ENCODE measurements around the gene MOV10L1. TPM values are rescaled to one million over a fixed set of nuclear protein-coding genes. Genes with fewer than 3 reads are reported as not detected.
A peak's percentile ranks its signal among the peaks of the same experiment; 100 is the strongest.

MOV10L1 gene
- total RNA-seq, 4 donors from 2014 or later: 0.25 TPM; not detected in 3

DNA sequence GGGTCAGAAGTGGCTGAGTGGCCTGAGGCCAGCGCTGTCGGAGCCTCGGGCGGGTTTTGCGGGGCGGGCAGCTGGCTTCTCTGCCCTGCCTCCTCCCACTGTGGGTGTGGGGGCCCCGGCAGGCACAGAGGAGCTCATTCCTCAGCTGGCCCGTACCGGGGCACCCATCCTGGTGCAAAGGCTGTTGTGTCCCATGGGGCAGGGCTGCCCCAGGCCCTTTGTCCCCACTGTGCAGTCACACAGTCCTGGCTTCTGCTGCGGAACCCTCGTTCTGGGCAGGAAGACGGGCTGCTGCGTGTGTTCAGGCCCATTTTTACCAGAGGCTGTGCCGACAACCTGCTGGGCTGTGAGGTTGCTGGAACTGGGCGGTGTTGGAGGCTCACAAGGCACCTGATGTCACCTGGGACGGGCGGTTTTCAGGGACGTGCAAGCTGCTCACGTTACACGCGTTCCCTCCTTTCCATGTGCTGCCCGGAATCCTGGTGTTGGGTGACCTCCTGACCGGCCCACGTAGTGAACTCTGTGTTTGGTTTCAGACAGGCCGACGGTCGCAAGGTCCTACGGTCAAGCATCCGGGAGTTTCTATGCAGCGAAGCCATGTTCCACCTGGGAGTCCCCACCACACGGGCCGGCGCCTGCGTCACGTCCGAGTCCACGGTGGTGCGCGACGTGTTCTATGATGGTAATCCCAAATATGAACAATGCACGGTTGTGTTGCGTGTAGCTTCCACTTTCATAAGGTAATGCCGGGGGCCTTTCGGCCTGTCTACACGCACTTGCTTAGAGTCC is 116.2 kb downstream of the MOV10L1 start:
- Histone ChIP-seq H3K4me3 (no peak overlapping the region), H3K36me3 (peaks cover 0 to 20% of the 10 kb centered on the region in 2 donors), H3K27ac (peak overlapping the region; percentile 74 to 89 (median 82)), H3K4me1 (peaks cover 34 to 42% of the 10 kb centered on the region in 2 donors), H3K9me3 (no peaks in the 10 kb centered on the region), H3K27me3 (no peaks in the 10 kb centered on the region)
- in situ Hi-C loops (cut with MboI; ENCODE audit: low sequenced_read_pairs in 4 of 4): loop anchor here in 1 of 4 donors (10.0 kb wide), 1 partner anchor 271 kb away; no protein-coding TSS in a partner anchor
- intact Hi-C loops (cut with DNase I; ENCODE audit: low total_unique reads): loop anchor here (5.0 to 10.0 kb wide), 2 partner anchors 59 to 271 kb away; no protein-coding TSS in a partner anchor
- TF ChIP-seq, protein P1, sequence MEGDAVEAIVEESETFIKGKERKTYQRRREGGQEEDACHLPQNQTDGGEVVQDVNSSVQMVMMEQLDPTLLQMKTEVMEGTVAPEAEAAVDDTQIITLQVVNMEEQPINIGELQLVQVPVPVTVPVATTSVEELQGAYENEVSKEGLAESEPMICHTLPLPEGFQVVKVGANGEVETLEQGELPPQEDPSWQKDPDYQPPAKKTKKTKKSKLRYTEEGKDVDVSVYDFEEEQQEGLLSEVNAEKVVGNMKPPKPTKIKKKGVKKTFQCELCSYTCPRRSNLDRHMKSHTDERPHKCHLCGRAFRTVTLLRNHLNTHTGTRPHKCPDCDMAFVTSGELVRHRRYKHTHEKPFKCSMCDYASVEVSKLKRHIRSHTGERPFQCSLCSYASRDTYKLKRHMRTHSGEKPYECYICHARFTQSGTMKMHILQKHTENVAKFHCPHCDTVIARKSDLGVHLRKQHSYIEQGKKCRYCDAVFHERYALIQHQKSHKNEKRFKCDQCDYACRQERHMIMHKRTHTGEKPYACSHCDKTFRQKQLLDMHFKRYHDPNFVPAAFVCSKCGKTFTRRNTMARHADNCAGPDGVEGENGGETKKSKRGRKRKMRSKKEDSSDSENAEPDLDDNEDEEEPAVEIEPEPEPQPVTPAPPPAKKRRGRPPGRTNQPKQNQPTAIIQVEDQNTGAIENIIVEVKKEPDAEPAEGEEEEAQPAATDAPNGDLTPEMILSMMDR (IDR thresholded peaks at IDR 0.05 in 4 of 5, conservative IDR thresholded peaks at IDR 0.05 in 1 of 5): no peak
- TF ChIP-seq POLR2A (IDR thresholded peaks at IDR 0.05): peak in 1 of 2 donors; percentile 12
- ATAC-seq (peak; percentile 28 to 31), DNase-seq (peak in 1 of 2 donors; percentile 65)

DNA sequence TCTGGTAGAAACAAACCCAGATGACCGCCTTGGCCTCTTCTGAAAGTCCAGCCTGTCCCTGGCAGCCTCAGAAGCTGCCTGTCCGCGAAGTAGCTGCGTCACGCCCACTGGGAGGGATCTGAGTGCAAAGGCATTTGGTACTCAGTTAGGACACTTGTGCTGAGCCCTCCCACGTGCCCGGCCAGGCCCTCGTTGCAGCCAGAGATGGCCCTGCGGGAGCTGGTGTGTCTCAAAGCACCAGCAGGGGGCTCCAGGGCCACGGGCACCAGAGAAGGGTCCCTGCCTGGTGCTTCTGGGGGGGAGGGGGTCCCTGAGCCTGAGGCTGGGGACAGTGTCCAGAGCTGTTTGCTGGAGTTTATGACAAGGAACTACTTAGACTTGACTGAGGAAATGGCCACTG is 116.8 kb downstream of the MOV10L1 start:
- in situ Hi-C loops (cut with MboI; ENCODE audit: low sequenced_read_pairs in 4 of 4): loop anchor here in 1 of 4 donors (10.0 kb wide), 1 partner anchor 272 kb away; no protein-coding TSS in a partner anchor
- H3K27ac ChIP-seq: peak overlapping the region; percentile 74 to 89 (median 82)
- intact Hi-C loops (cut with DNase I; ENCODE audit: low total_unique reads): loop anchor here (5.0 to 10.0 kb wide), 2 partner anchors 59 to 272 kb away; no protein-coding TSS in a partner anchor
- peak; percentile 90 to 94 for DNase-seq
- no peaks in the 10 kb centered on the region for H3K9me3 ChIP-seq
- peaks cover 0 to 24% of the 10 kb centered on the region in 2 donors for H3K36me3 ChIP-seq
- H3K27me3 ChIP-seq: no peaks in the 10 kb centered on the region
- TF ChIP-seq, protein P1 (IDR thresholded peaks at IDR 0.05 in 4 of 5, conservative IDR thresholded peaks at IDR 0.05 in 1 of 5): peak; percentile 57 to 80 (median 61)
- TF ChIP-seq POLR2A (IDR thresholded peaks at IDR 0.05): peak in 1 of 2 donors; percentile 5
- peaks cover 33 to 42% of the 10 kb centered on the region in 2 donors for H3K4me1 ChIP-seq
- no peak overlapping the region for H3K4me3 ChIP-seq
- ATAC-seq: peak; percentile 80 to 84

DNA sequence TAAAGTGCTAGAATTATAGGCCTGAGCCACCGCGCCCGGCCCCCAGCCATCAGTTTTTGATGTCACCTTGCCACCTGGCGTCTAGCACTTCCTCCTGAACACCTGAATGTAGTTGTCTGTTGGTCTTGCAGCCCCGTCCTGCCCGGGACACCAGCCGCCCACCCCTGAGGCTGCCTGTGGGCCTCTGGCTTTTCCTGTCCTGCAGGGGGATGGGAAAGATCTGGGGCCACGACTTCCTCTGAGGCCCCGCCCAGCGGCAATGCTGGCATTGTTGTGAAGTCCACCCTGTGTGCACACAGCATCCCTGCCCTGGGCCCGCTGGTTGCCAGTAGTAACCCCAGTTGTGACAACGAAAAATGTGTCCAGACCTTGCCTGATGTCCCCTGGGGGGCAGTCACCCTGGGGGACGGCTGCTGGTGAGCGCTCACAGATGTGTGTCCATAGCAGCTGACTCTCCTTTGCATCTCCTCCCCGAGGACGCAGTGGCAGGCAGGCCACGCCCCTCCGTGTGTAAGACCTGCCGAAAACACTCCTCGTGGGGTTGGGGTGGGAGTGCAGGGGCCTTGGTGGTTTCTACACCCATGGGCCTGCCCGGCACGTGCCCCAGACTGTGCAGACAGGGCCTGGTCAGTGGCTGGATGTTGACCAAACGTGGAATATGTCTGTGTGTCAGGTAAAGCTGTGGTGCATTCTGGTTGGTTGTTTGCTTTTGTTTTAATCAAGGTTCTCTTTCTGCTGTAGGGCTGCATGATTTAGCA is 117.8 kb downstream of the MOV10L1 start:
- Histone ChIP-seq H3K36me3 (peaks cover 0 to 31% of the 10 kb centered on the region in 2 donors), H3K4me3 (no peak overlapping the region), H3K27ac (peak overlapping the region; percentile 74 to 89 (median 82)), H3K4me1 (peaks cover 25 to 32% of the 10 kb centered on the region in 2 donors), H3K27me3 (no peaks in the 10 kb centered on the region), H3K9me3 (no peaks in the 10 kb centered on the region)
- DNase-seq (no peak), ATAC-seq (no peak)
- in situ Hi-C loops (cut with MboI; ENCODE audit: low sequenced_read_pairs in 4 of 4) (loop anchor here in 1 of 4 donors (10.0 kb wide), 1 partner anchor 273 kb away; no protein-coding TSS in a partner anchor), intact Hi-C loops (cut with DNase I; ENCODE audit: low total_unique reads) (loop anchor here (1.0 to 10.0 kb wide), 3 partner anchors 60 to 273 kb away; no protein-coding TSS in a partner anchor)
- TF ChIP-seq, protein P1 (IDR thresholded peaks at IDR 0.05 in 4 of 5, conservative IDR thresholded peaks at IDR 0.05 in 1 of 5): no peak
- no peak for TF ChIP-seq POLR2A (IDR thresholded peaks at IDR 0.05)

DNA sequence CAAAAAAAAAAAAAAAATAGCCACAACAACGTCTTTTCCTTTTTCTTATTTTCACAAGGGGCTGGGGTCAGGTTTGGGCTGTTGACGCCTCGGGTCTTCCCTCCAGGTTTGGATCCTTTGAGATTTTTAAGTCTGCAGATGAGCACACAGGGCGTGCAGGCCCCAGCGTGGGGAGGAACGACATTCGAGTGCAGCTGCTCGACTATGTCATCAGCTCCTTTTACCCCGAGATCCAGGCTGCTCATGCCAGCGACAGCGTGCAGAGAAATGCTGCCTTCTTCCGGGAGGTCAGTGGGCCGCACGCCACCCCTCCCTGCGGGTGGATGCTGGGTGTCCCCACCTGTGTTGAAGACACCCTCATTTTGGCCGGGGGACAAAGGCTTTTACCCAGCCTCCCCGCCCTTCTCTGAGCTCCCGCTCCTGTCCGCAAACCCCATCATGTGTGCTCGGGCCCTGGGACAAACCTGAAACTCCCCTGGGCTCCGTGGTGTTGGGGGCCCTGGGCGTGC is 118.7 kb downstream of the MOV10L1 start:
- Histone ChIP-seq H3K4me3 (no peak overlapping the region), H3K27ac (peak overlapping the region in 2 of 4 donors; percentile 23 to 83), H3K27me3 (no peaks in the 10 kb centered on the region), H3K4me1 (peaks cover 25 to 30% of the 10 kb centered on the region in 2 donors), H3K9me3 (no peaks in the 10 kb centered on the region), H3K36me3 (peaks cover 0 to 37% of the 10 kb centered on the region in 2 donors)
- TF ChIP-seq, protein P1 (IDR thresholded peaks at IDR 0.05 in 4 of 5, conservative IDR thresholded peaks at IDR 0.05 in 1 of 5): no peak
- no peak for TF ChIP-seq POLR2A (IDR thresholded peaks at IDR 0.05)
- ATAC-seq (no peak), DNase-seq (no peak)
- intact Hi-C loops (cut with DNase I; ENCODE audit: low total_unique reads): loop anchor here (1.0 to 10.0 kb wide), 3 partner anchors 61 to 274 kb away; no protein-coding TSS in a partner anchor
- in situ Hi-C loops (cut with MboI; ENCODE audit: low sequenced_read_pairs in 4 of 4): loop anchor here in 1 of 4 donors (10.0 kb wide), 1 partner anchor 274 kb away; no protein-coding TSS in a partner anchor

Data from gastrocnemius medialis (tissue), 4 donors.